T-helper 1 cell treated with Interleukin-12 subunit alpha and Interleukin-12 subunit beta and Interleukin-4 antibody, amounts not matched to agents 30 ng/mL and 1 ng/mL, for 36 hours (primary cell): ENCODE measurements around the gene PRC1. TPM values are rescaled to one million over a fixed set of nuclear protein-coding genes. Genes with fewer than 3 reads are reported as not detected.

Experiments
- intact Hi-C: fragments of 100-400 bp; cut with micrococcal nuclease; formaldehyde crosslinking; loops from one replicate; pipeline ENCODE4 v1.15.1; 2024
- total RNA-seq: library from RNA; stranded (reverse); gene quantifications from 2 replicates; pipeline ENCODE4 v1.2.3, GENCODE V29; 2022

The PRC1 gene
- total RNA-seq, 1 donor from 2014 or later, result 98.6 TPM

GRCh38 chr15:90916461-90916860 lies 77.9 kb downstream of the PRC1 start:
- intact Hi-C loops, result no loop called here

Other genes starting within 250 kb of the PRC1 start
- 933 and 935 TPM in 2 replicates for gene FURIN, start 125.9 kb downstream of the PRC1 start, total RNA-seq
- 168 and 170 TPM in 2 replicates for gene FES, start 110.0 kb downstream of the PRC1 start, total RNA-seq
- gene MAN2A2, start 91.2 kb downstream of the PRC1 start, total RNA-seq, result 257 and 265 TPM in 2 replicates
- gene HDDC3, start 62.0 kb downstream of the PRC1 start, total RNA-seq, result 28.6 and 33.4 TPM in 2 replicates
- 70.6 and 77.6 TPM in 2 replicates for gene UNC45A, start 59.2 kb downstream of the PRC1 start, total RNA-seq
- gene RCCD1, start 39.7 kb downstream of the PRC1 start, total RNA-seq, result 21.9 and 22.1 TPM in 2 replicates
- gene VPS33B, start 28.1 kb upstream of the PRC1 start, total RNA-seq, result 22.7 and 23.3 TPM in 2 replicates
- 0.02 TPM in 1 of 2 replicates, not detected in the other for gene SV2B, start 105.7 kb upstream of the PRC1 start, total RNA-seq